HG02678 (cell line): ENCODE measurements around the gene CRISPLD2.

ENCODE experiments used
- ATAC-seq: cut with Tn5 transposase; IDR thresholded peaks from one replicate; pipeline ENCODE4 v1.9.1; 2021; ENCODE audit warnings: mild to moderate bottlenecking, moderate library complexity; ENCODE audit not compliant: unreplicated experiment

CRISPLD2 gene

DNA sequence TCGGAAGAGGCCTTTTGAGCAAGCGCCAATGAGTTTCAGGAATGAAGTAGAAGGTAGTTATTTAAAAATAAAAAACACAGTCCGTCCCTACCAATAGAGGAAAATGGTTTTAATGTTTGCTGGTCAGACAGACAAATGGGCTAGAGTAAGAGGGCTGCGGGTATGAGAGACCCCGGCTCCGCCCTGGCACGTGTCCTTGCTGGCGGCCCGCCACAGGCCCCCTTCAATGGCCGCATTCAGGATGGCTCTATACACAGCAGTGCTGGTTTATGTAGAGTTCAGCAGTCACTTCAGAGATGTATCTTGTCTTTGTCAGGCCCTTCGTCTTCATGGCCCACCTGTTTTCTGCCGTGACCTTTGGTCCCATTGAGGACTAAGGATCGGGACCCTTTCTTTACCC lies 87.3 kb downstream of the CRISPLD2 start:
- no peak for ATAC-seq

DNA sequence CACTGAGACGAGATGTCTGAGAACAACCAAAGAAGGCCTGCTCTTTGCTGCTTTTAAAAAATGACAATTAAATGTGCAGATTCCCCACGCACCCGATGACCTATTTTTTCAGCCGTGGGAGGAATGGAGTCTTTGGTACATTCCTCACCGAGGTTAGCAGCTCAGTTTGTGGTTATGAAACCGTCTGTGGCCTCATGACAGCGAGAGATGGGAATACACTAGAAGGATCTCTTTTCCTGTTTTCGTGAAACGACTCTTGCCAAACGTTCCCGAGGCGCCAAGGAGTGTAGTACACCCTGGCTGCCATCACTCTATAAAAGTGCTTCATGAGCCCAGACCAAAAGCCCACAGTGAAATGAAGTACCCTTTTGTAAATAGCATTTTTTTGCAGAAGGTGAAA lies 87.8 kb downstream of the CRISPLD2 start:
- no peak for ATAC-seq

DNA sequence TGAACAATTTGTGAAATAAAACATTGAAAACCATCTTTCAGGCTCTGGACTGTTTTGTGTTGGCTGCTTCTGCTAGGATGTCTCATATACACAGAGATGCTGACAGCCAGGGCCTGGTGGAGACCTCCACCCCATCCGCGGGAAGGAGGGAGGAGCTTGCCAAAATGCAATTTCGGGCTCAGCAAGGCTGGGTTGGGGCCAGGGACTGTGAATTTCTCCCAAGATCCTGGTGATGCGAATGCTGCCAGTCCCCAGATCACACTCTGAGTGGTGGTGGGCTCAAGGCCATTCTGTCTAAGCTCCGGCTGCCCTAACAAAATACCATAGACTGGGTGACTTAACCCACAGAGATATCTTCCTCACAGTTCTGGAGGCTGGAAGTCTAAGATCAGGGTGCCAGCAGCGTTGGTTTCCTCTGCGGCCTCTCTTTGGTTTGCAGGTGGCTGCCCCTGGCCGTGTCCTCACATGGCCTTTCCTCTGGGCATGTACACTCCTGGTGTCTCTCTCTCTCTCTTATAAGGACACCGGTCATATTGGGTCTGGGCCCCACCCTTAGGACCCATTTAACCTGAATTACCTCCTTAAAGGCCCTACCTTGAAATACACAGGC lies 89.8 kb downstream of the CRISPLD2 start:
- no peak for ATAC-seq

DNA sequence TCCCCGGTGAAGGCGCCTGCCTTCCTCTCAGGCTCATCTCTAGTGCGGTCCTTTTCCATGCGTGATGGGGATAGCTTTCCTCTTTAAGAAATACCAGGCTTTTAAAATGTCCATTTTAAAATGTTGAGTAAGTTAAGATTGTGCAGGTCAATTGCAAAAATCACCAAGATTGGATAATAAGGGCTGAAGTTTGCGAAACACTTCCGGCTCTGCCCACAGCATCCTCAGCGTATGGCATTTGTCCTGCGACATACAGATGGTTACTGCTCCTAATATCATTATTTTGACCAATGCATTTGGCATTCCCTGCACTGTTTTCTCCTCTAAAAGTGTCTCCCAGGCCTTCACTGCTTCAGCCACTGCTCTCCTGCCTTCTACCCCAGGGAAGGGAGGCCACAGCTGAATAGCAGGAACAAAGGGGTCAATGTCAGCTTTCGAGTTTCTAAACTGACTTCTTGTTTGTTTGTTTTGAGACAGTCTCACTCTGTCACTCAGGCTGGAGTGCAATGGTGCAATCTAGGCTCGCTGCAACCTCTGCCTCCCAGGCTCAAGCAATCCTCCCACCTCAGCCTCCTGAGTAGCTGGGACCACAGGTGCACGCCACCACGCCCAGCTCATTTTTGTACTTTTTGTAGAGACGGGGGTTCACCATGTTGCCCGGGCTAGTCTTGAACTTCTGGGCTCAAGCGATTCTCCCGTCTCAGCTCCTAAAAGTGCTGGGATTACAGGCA lies 91.9 kb downstream of the CRISPLD2 start:
- no peak for ATAC-seq

DNA sequence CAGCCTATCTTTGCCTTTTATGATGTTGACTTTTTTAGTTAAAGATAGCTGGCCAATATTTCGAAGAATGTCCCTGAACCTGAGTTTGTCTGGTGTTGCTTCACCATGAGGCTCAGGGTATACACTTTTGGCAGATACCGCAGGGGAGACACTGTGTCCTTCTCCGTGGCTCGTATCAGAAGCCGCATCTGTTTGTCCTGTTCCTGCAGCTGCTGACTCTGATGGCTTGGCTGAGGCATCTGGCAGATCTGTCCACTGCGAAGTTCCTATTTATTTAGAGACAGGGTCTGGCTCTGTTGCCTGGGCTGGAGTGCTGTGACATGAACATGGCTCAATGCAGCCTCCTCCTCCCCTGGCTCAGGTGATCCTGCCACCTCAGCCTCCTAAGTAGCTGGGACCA lies 93.5 kb downstream of the CRISPLD2 start:
- no peak for ATAC-seq

DNA sequence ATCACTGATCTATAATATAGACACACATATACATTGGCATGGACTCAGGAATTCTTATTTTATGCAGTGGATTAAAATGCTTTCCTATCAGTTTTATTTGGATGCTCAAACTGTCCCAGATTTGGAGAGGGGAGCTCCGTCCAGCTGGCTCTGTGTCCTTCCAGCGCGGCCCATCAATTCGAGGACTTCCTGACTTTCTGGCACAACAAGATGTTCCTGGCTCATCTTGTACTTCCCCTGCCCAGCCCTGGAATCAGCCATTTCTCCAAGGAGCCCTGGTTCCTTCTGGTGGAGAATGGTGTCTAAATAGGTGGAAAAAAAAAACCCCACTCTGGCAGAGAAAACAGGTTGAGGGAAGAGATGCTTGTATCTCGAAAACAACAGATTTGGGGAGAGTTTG lies 94.5 kb downstream of the CRISPLD2 start:
- ATAC-seq: no peak

DNA sequence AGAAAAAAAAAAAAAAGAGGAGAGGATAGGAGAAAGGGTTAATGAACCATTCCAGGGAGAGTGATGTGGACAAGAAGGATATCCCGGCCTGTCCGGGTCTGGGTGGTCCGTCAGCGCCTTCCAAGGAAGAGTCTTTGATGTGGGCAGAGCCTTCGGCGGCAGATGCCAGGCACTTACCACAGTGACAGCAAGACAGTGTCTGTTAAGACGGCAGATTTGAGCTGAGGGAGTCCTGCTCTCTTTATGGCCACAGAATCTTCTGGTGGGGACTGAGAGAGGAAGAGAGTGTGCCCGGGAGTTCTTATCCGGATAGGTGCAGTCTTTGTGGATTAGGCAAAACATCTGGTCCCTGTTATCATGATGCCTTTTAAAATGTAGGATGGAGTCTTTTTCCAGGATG lies 96.4 kb downstream of the CRISPLD2 start:
- no peak for ATAC-seq

DNA sequence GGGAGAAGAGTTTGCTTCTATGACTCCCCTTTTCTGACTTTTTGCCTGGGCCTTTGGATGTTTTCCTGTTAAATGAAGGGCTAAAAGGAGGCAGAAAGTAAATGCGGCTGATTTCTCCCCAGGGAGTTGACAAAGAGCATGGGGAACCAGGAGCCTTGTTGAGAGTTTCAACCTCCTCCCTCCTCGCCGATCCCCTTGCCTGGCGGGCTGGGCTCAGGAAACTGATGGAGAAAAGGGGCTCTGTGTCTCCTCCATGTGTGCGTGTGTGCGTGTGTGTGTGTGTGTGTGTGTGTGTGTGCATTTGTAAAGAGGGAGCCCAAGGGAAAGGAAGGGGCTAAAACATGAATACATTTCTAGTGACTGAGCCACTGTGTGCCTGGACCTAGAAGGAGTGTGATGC lies 97.1 kb downstream of the CRISPLD2 start:
- ATAC-seq: no peak

DNA sequence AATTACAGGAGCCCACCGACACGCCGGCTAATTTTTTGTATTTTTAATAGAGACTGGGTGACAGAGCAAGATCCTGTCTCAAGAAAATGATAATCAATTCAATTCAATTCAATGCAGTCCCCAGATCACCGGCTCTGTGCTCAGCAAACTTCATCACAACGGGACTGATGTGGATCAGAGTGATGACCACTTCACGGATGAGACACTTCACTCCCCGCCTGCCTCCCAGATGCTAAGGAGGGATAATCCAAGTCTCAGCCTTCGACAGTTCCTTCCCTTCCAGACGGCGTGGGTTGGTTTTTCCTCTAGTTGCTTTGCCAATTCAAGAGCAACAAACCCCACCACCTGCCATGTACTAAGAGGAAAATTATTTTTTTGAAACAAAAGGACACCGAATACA lies 97.7 kb downstream of the CRISPLD2 start:
- ATAC-seq: no peak

DNA sequence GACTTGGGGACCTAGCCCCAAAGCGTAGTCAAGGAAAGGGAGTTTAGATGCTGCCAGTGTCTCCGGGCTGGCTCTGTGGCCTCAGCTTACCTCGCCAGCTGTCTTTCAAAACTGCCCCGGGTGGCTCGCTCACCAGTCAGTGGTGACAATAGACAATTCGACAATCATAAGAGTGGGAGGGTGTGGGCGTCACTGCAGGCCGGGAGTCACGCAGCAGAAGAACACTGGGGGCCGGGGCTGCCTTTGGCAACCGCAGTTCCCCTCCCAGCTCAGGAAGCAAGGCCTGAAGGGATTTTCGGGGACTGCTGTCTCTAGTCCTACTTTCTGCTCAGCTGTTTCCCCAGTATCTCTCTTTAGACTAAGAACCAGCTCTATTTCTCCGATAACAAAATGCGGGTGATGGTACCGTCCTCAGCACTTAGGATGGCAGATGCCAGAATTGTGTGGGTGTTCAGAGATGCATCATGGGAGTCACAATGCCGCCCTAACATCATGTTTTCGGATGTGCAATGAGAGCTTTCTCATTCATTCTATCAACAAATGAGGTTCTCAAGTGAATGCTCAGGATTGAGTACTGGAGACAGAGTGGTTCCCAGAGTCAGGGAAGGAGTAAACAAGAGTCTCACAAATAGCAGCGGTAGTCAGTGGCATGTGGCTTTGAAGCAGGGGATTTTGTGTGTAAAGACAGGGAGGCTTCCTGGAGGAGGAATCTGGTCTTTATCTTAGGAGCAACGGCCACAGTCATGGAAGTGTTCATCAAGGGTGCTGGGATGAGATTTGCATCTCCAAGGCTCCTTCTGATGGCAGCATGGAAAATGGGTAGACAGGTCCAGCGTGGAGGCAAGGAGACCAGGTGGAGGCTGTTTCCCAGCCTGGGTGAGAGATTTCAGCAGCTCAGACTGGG lies 98.5 kb downstream of the CRISPLD2 start:
- ATAC-seq: no peak

DNA sequence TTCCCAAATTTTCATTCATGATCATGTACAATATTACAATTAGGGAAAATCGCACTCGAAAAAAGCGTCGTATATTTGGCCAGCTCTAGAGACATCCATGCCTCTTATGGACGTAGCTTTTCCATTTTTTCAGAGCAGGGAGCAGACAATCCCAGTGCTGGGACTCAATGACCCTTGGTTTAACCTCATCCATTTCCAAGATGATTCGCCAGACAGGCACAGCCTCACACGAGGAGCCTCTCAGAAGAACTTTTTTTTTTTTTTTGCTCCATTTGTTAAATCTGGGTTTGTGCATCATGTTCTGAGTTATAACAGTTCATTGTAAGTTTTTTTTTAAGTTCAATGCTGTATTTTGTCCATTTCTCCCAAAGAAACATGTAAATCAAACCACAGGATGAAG lies 99.5 kb downstream of the CRISPLD2 start:
- no peak for ATAC-seq

DNA sequence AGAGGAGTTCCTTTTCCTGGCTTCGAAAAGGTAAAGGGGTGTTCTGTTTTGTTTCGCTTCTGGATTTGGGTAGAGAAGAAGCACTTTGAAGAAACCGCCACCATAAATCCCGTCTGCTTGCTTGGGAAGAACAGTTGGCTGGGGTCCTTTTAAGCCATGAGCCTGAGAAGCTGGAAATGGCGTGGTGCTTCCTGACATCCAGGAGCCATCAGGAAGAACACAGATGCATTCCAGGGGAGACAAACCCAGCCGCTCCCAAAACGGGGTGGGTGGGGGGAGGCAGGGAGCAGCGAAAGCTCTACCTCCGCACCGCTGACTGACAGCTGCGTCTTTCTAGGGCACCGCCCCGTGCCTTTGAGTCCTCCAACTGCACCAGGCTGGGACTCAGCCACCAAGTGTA lies 99.9 kb downstream of the CRISPLD2 start:
- no peak for ATAC-seq

DNA sequence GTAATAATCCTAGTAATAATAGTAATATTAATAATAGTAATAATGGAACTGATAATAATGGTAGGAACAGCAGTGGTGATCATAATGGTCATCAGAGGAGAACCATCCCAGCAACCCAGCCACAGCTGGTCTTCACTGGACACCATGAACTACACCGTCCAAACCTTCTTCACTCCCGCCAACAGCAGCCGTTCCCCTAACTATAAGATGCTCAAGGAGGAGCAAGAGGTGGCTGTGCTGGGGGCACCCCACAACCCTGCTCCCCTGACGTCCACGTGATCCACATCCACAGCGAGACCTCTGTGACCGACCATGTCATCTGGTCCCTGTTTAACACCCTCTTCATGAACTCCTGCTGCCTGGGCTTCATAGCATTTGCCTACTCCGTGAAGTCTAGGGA lies 100.5 kb downstream of the CRISPLD2 start:
- ATAC-seq: no peak

DNA sequence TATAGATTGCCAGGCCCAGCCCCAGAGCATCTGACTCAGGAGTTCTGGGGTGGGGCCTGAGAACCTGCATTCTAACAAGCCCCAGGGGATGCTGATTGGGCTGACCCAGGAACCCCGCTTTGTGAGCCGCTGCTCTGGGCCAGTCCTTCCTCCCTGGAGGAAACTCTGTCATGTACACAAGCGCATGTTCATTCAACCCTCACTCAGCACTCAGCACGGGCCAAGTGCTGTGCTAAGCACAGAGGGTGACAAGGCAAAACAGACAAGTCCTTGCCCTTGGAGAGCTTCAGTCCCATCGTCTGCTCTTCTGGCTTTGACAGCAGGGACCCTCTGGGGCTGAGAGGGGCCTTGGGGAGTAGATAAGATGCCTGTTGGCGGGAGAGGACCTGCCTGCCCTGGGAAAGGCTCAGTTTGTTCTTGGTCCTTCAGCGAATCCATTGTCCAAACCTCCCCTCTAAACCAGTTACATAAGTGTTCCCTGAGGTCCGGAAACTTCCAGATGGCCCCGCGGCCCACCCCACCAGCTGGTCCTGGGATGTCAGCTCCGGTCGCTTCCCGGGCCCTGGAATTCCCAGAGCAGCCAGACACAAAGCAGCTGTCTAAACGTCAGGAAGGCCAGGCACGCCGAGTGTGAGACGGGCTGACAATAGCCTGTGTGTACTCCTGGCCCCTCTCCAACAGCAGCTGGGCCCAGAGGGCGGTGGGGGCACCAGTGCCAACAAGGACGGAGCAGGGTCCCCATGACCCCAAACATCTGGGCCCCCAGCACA lies 102.8 kb downstream of the CRISPLD2 start:
- no peak for ATAC-seq

DNA sequence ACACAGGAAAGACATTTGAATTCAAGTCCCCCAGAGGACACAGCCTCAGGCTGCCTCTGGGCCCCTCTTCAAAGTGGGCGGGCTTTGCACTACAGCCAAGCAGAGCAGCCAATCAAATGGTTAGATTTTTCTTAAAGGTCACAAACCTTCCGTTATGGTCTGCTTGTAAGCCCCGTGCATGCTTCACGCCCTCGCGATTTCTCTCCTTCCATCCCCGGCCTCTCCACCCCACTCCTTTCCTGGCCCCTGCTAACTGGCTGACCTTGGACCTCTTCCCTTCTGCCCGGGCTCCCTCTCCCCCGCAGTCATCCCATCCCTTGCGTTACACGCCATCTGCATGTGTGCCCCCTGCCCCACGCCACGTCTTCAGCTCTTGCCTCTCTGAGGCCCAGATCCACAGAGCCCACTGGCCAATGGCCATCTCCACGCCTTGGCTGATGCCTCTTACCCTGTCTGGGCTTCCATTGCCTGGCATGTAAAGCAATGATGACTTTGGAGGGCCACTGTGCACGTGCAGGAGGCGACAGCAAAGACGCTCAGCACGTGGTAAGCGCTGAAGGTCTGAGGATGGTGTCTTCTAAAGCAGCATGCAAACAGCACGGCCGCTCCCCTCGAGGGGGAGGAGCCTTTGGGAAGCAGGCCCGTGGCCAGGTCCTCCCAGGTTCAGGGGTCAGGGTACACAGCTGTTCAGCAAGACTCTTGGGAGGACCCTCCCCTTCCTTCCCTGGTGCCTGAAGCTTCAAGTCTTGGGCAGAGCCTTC lies 104.7 kb downstream of the CRISPLD2 start:
- no peak for ATAC-seq

DNA sequence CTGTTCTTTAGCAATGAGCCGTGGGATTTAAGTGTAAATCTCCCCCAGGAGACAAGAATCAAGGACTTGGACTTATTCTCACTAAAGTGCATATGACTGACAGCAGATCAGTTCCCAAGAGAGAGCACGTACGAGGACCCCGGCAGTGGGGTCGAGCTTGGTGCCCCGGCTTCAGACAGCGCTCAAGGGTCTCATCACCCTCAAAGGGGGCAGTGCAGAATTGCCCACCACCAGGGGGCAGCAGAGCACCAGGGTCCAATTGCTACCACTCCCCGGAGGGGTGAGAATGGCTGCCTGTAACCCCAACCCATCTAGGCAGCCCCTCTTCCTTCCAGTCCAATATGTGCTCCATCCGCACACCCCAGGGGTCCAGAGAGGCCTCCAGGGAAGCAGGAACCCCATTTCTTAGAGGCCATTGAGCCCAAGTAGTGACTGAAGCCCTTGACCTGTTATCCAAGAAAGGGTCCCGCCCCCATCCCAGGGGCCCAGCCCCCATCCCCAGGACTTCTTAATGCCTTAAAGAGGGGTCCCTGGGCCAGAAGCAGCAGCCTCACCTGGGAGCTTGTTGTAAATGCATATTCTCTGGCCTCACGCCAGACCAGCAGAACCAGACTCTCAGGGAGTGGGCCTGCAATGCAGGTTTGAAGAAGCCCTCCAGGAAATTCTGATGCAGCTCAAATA lies 105.4 kb downstream of the CRISPLD2 start:
- no peak for ATAC-seq

DNA sequence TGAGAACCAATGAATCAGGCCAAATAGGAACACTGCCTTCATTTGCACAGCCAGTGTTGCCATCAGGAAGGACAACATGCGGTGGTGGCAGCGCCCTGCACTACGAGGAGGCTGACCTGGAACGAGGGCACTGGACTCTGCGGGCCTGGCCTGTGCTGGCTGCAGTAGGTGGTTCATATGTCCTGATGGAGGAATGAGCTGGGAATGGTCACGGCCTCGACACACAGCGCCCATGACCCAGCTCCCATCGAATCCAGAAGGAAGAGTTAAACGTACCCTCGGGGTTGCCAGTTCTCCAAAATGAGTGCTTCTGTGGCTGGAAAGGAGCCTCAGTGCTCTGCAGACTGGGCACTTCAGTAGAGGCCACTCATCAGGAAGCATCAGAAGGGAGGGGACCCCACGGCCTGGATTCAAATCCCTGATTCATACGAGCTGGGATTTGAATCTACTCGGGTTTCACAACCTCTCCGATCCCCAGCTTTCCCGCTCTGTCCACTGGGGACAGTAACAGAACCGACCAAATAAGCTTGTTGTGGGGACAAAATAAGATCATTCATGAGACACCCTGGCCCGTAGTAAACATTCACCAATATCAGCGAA lies 106.1 kb downstream of the CRISPLD2 start:
- no peak for ATAC-seq

DNA sequence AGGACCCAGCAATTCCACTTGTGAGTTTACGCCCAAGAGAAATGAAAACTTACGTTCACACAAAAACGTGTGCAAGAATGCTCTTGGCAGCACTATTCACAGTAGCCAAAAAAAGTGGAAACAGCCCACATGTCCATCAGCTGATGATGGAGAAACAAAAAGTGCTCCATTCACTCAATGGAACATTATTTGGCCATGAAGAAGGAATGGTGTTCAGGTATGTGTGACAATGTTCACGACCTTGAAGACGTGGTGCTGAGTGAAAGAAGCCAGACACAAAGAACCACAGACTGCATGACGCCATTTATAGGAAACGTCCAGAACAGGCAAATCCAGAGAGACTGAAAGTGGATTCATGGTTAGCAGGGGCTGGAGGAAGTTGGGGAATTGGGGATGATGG lies 106.7 kb downstream of the CRISPLD2 start:
- ATAC-seq: no peak
